HG03280 (cell line): ENCODE data around the gene TAT.
"Not testable (repeated sequence)": the region's sequence is repeated elsewhere in the genome, so short reads cannot be mapped to it uniquely, and the experiment has no call there.

Experiments used
- ATAC-seq: cut with Tn5 transposase; IDR thresholded peaks from one replicate; pipeline ENCODE4 v1.9.1; 2021; ENCODE audit warnings: mild to moderate bottlenecking, moderate library complexity; ENCODE audit not compliant: unreplicated experiment

The TAT gene

DNA sequence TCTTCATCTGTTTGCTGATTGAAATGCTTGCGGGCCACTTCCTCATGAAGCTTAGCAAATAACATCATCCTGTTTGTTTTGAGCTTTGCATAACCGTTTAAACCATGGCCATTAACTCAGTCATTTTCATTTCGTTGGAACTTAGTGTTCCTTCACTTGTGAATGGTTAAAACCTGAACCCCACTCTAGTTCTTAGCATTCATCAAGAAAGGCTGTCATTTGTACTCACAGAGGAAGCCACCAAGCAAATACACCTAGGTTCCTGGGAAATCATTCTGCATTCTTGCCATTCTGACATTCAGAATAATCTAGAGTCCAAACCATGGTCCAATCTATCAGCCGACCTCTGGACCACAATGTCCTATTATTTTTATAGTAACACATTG, 8.4 kb upstream of the TAT start:
- ATAC-seq = no peak

- ATAC-seq = no peak
Measured at GRCh38 chr16:71584543-71585317, 7.8 kb upstream of the TAT start.

GRCh38 chr16:71582553-71582848, 5.6 kb upstream of the TAT start:
- not testable (repeated sequence) for ATAC-seq

DNA sequence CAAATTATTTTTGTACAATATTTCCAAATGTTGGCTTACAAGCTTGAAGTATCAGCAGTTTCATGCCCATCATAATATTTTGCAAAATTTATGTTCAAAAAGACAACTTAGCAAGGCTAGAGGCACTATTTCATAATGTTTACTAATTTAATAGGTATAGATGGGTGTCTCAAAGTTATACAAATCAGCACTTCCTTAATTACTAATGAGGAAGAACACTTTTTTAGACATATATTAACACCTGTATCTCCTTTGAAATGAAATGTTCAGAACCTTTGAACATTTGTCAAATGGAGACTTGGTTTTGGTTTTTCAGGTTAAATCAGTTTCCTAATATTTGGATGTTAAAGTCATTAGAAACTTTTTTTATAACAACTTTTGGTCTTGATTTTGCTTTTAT, 2.2 kb downstream of the TAT start:
- ATAC-seq = no peak

GRCh38 chr16:71573387-71574094, 3.4 kb downstream of the TAT start:
- ATAC-seq = no peak

- ATAC-seq = no peak
Measured at GRCh38 chr16:71572497-71573116, 4.3 kb downstream of the TAT start.

DNA sequence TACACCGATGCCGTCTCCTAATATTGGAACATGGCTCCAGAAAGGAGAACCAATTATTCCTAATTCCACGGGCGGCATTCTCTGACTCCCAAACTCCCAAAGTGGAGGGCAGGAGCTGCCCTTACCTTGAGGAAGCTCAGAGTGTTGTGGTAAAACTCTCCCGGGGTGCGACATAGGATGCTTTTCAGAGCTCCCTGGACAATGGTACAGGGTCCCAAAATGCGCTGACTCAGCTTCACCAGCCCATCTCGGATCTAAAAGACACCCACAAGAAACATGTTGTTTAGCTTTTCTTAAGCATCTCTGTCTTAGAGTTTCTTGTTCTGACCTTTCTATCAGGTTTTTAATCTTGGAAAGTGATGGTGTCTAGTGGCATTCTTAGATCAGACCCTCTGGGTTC, 6.7 kb downstream of the TAT start:
- ATAC-seq = no peak

GRCh38 chr16:71569621-71570020, 7.3 kb downstream of the TAT start:
- no peak for ATAC-seq

- ATAC-seq = no peak
Measured at GRCh38 chr16:71568551-71568950, 8.3 kb downstream of the TAT start.

- no peak for ATAC-seq
Measured at GRCh38 chr16:71567931-71568330, 9.0 kb downstream of the TAT start.

DNA sequence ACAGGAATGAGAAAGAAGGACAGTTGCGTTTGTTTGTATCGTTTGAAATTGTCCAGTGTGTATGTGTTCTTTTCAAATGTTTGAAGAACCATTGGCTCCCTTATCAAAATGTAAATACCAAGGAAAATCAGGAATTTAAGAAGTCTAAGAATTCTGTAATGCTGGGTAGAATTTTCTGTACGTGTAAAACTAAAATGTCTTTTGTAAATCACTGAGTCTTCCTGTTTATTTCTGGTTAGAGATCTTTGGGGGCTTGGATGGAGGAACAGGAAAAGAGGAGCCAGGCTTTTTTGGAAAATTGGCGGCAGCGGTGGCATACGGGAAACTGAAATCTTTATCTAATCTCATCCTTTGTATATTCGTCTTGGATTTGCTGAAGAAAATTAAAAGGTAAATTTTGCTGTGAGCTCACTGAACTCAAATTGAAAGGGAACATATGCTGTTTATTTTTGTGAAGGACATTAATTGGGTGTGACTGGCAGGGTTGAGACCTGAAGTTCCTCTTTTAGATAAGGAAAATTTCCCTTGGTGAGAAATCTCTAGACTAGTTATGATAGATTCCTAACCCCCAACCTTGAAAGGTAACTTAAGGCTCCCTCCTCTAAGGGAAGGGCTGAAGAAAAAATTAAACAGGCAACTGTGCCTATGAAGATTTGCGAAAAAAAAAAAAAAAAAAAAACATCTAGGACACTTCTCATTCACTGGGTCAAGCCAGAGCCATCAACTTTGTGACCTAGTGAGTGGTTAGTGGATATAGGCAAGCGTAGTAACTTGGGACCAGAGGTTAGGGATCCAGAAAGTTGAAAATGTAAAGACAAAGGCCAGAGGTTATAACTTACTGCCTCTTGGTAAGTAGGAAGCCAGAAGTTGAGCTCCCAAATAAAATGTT, 10.8 kb downstream of the TAT start:
- ATAC-seq = no peak

DNA sequence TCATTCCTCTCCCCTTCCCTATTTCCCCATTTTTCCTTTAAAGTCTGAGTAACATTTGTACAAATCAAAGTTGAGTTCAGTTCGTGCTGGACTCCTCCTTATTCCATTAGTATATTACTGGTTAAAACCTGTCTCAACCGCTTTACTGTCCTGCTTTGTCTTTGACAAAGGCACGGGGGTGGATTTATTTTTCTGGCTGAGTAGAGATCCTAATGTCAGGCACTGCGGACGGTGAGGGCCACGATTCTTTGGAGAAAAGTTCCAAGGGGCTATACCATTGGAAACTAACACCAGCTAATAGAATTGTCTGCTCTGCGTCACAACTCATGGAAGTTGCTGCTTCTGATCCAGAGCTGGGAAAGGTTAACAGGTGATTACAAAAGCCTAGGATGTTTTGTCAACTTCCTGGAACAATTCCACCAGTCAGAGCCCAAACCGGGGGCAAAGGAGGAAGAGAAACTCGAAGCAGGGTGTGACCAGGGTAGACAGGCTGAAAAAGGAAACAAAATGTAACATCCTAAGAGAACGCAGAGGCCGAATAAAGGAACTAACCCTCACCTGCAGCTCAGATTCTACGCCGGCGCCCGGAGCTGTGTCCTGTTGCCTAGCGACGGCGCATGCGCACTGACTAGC, 12.4 kb downstream of the TAT start:
- ATAC-seq = peak; percentile 82

DNA sequence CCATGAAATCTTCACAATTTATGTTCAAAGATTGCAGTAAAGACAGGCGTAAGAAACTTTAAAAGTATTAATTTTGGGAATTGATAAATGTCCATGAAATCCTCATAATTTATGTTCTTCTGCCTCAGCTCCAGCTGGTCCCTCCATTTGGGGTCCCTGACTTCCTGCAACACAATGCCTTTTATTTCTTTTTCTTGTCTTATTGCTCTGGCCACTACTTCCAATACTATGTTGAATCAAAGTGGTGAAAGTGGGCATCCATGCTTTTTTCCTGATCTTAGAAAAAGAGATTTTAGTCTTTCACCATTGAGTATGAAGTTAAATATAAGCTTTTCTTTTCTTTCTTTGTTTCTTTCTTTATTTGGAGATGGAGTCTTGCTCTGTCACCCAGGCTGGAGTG, 14.3 kb downstream of the TAT start:
- no peak for ATAC-seq

DNA sequence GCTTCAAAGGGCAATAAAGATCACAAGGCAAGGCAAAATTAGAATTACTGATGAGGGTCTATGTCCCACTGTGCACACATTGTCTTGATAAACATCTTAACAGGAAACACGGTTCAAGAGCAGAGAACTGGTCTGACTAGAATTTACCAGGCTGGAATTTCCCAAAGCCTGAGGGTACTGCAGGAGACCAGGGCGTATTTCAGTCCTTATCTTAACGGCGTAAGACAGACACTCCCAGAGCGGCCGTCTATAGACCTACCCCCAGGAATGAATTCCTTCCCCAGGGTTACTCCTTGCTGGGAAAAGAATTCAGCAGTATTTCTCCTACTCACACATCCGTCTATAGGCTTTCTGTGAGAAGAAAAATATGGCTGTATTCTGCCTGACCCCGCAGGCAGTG, 15.0 kb downstream of the TAT start:
- not testable (repeated sequence) for ATAC-seq

- ATAC-seq = no peak
Measured at GRCh38 chr16:71559855-71560254, 17.0 kb downstream of the TAT start.

DNA sequence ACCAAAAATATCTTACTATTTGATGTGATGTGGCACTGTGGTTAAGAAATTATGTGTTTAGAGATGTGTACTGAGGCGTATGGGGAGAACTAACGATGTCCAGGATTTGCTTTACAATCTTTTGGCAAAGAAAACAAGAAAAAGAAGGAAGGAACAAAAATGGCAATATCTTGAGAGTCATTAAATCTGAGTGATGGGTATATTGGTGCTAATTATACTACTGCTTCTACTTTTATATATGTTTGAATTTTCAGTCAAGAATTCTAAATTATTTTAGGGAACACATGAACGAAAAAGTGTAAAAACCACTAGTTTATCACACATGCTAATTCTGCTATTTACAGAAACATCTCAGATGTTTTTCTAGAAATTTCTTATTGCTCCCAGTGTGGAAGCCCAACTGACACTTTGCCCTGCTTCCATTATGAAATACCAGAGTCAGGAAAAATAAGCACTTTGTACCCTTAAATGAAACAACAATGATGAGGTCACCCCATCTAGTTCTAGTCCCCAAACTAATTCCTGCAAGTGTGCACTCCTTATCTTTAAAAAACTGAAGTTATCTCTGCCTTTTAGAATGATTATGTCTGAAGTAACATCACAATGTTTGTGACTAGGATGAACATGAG, 18.8 kb downstream of the TAT start:
- no peak for ATAC-seq

DNA sequence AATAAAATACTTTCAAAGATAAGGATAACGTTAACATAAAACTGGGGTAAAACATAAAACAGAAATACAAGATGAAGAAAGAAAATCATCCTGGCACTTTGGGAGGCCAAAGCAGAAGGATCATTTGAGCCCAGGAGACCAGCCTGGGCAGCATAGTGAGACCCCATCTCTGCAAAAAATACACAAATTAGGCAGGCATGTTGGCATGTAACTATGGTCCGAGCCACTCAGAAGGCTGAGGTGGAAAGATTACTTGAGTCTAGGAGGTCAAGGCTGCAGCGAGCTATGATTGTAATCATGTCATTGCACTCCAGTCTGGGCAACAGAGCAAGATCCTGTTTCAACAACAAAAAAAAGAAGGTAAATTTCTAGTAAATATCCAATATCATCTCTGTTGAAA, 19.6 kb downstream of the TAT start:
- ATAC-seq = no peak

- no peak for ATAC-seq
Measured at GRCh38 chr16:71555230-71555891, 21.5 kb downstream of the TAT start.

DNA sequence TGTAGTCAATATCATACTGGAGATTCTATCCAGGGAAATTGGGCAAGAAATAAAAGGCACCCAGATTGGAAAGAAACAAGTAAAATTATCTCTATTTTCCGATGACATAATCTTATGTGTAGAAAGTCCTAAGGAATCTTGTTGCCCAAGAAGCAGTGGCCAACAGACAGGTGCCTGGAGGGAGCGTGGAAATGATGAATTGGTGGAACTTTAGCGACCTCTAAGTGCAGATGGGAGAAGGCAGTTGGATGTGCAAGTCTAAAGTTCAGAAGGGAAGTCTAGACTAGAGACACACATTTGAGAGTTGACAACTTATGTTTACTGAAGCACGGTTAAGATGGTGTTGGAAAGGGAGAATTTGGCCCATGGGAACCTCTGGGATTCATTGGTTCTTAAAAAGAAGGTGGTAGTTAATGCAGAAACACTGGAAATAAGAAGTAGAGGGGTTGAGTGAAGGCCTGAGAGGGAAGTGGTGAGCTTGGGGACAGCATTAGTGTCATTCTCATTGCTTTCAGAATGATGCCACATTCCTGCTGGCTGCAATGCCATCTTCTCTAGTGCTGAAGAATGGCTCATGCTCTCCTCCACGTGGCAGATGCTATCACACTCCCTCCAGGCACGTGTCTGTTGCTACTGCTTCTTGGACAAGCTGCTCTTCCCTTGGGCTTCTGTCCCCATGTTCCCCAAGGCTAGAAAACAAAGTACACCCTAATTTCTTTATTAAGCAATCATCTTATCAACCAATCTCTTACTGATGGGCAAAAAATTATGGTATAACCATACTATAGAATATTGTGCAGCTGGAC, 24.0 kb downstream of the TAT start:
- no peak for ATAC-seq
